ENCODE data around the gene ZFAND3.

GRCh38 chr6:37938909-37939308 lies 119.4 kb downstream of the ZFAND3 start:
- TF ChIP-seq MAX (IDR thresholded peaks at IDR 0.05; ENCODE audit: low read depth) (no peak), CHD2 (IDR thresholded peaks at IDR 0.05; ENCODE audit: low read length, partially characterized antibody) (no peak), POLR2AphosphoS5 (IDR thresholded peaks at IDR 0.05; ENCODE audit: low read depth, low read length) (no peak), RAD21 (IDR thresholded peaks at IDR 0.05; ENCODE audit: low read length) (no peak), YY1 (IDR thresholded peaks at IDR 0.05; ENCODE audit: low read depth) (no peak), EZH2phosphoT487 (IDR thresholded peaks at IDR 0.05; ENCODE audit: borderline replicate concordance, low read depth) (no peak), REST (IDR thresholded peaks at IDR 0.05; ENCODE audit: low read depth, low read length) (no peak), TAF1 (IDR thresholded peaks at IDR 0.05; ENCODE audit: borderline replicate concordance, low read depth, low read length) (no peak), GABPA (IDR thresholded peaks at IDR 0.05; ENCODE audit: low read depth) (no peak), RFX5 (IDR thresholded peaks at IDR 0.05; ENCODE audit: low read length) (no peak), JUND (IDR thresholded peaks at IDR 0.05) (no peak)
- TF ChIP-seq, protein P1, sequence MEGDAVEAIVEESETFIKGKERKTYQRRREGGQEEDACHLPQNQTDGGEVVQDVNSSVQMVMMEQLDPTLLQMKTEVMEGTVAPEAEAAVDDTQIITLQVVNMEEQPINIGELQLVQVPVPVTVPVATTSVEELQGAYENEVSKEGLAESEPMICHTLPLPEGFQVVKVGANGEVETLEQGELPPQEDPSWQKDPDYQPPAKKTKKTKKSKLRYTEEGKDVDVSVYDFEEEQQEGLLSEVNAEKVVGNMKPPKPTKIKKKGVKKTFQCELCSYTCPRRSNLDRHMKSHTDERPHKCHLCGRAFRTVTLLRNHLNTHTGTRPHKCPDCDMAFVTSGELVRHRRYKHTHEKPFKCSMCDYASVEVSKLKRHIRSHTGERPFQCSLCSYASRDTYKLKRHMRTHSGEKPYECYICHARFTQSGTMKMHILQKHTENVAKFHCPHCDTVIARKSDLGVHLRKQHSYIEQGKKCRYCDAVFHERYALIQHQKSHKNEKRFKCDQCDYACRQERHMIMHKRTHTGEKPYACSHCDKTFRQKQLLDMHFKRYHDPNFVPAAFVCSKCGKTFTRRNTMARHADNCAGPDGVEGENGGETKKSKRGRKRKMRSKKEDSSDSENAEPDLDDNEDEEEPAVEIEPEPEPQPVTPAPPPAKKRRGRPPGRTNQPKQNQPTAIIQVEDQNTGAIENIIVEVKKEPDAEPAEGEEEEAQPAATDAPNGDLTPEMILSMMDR (IDR thresholded peaks at IDR 0.05), result no peak
- TF ChIP-seq, protein P2, sequence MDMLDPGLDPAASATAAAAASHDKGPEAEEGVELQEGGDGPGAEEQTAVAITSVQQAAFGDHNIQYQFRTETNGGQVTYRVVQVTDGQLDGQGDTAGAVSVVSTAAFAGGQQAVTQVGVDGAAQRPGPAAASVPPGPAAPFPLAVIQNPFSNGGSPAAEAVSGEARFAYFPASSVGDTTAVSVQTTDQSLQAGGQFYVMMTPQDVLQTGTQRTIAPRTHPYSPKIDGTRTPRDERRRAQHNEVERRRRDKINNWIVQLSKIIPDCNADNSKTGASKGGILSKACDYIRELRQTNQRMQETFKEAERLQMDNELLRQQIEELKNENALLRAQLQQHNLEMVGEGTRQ (IDR thresholded peaks at IDR 0.05; ENCODE audit: borderline replicate concordance, low read depth, low read length), result no peak

Data from SK-N-SH (cell line).